ENCODE data around the gene HOXB9.

DNA sequence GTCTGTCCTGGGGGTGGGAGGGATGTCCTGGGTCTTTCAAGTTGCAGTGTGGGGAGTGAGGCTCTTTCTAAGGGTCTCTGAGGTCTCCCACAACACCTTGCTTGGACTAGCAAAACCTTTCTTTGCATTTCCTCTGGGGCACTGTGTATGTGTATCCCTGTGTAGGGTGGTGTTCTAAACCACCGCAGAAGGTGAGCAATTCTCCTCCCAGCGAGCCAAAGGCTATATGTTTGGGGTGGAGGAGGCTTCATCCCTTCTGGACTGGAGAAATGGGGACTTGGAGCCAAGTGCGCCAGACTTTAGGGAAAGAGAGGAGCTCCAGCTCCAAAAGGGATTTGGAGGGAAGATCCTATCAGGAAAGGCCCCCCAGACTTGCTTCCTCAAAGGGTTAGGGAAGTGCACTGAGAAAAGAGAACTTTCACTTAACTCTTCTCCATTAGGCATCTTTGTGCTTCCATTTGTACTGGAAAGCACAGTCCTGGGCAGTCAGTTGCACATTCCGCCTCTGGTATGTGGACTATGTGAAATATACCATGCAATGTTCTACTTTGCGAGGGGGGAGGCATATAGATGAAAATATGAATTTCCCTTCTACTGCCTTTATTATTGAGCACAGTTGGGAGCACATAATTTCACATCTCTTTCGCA, 18.9 kb upstream of the HOXB9 start:
- TF ChIP-seq, protein P1, sequence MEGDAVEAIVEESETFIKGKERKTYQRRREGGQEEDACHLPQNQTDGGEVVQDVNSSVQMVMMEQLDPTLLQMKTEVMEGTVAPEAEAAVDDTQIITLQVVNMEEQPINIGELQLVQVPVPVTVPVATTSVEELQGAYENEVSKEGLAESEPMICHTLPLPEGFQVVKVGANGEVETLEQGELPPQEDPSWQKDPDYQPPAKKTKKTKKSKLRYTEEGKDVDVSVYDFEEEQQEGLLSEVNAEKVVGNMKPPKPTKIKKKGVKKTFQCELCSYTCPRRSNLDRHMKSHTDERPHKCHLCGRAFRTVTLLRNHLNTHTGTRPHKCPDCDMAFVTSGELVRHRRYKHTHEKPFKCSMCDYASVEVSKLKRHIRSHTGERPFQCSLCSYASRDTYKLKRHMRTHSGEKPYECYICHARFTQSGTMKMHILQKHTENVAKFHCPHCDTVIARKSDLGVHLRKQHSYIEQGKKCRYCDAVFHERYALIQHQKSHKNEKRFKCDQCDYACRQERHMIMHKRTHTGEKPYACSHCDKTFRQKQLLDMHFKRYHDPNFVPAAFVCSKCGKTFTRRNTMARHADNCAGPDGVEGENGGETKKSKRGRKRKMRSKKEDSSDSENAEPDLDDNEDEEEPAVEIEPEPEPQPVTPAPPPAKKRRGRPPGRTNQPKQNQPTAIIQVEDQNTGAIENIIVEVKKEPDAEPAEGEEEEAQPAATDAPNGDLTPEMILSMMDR (IDR thresholded peaks at IDR 0.05 in 4 of 5, conservative IDR thresholded peaks at IDR 0.05 in 1 of 5) = no peak
- TF ChIP-seq POLR2A (IDR thresholded peaks at IDR 0.05) = no peak

Data from gastrocnemius medialis (tissue), 4 donors.